ENCODE data around the gene UBE2E2. TPM values are rescaled to one million over a fixed set of nuclear protein-coding genes. Genes with fewer than 3 reads are reported as not detected.

Gene UBE2E2
- total RNA-seq, 1 donor from 2014 or later, result 24.2 TPM

DNA sequence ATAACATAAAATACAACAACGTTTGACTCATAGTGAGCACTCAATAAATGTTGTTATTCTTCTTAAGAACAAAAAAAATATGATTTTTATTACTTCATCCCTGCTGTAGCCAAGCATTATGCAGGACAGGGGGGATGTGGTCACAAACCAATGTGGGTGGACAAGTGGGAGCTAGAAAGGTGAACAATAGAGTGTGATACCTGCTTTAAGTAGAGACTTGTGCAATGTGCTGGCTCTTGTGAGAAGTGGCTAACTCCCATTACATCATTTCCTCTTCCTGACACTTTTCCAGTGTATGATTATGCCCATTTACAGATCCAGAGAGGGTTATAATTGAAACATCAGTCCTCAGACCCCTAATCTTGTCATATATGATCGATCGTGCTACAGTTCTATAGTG, 193.6 kb downstream of the UBE2E2 start:
- Mint-ChIP-seq H3K4me3 (no peak overlapping the region), H3K9me3 (no peaks in the 10 kb centered on the region), H3K27ac (ENCODE audit: unreplicated experiment) (no peak overlapping the region), H3K36me3 (ENCODE audit: low read depth) (no peaks in the 10 kb centered on the region), H3K4me1 (no peaks in the 10 kb centered on the region), H3K27me3 (ENCODE audit: low read depth) (no peaks in the 10 kb centered on the region)
- TF ChIP-seq, protein P1, sequence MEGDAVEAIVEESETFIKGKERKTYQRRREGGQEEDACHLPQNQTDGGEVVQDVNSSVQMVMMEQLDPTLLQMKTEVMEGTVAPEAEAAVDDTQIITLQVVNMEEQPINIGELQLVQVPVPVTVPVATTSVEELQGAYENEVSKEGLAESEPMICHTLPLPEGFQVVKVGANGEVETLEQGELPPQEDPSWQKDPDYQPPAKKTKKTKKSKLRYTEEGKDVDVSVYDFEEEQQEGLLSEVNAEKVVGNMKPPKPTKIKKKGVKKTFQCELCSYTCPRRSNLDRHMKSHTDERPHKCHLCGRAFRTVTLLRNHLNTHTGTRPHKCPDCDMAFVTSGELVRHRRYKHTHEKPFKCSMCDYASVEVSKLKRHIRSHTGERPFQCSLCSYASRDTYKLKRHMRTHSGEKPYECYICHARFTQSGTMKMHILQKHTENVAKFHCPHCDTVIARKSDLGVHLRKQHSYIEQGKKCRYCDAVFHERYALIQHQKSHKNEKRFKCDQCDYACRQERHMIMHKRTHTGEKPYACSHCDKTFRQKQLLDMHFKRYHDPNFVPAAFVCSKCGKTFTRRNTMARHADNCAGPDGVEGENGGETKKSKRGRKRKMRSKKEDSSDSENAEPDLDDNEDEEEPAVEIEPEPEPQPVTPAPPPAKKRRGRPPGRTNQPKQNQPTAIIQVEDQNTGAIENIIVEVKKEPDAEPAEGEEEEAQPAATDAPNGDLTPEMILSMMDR (conservative IDR thresholded peaks at IDR 0.05), result no peak
- DNase-seq (ENCODE audit: low read depth, low spot score), result no peak

DNA sequence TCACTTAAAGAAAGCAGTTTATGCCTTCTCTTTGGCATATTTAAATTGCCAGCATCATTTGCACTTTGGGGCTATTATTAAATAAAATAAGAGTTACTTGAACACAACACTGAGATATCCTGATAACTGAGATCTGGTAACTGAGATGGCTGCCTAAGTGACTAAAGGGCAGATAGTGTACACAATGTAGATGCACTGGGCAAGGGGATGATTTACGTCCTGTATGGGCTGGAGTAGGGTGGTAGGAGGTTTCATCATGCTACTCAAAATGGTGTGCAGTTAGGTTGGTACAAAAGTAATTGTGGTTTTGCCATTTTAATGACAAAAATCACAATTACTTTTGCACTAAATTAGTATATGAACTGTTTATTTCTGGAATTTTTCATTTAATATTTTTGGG, 196.1 kb downstream of the UBE2E2 start:
- DNase-seq (ENCODE audit: low read depth, low spot score), result no peak
- Mint-ChIP-seq H3K36me3 (ENCODE audit: low read depth) (no peaks in the 10 kb centered on the region), H3K9me3 (no peaks in the 10 kb centered on the region), H3K27me3 (ENCODE audit: low read depth) (no peaks in the 10 kb centered on the region), H3K4me3 (no peak overlapping the region), H3K4me1 (no peaks in the 10 kb centered on the region), H3K27ac (ENCODE audit: unreplicated experiment) (no peak overlapping the region)
- TF ChIP-seq, protein P1 (conservative IDR thresholded peaks at IDR 0.05), result no peak

DNA sequence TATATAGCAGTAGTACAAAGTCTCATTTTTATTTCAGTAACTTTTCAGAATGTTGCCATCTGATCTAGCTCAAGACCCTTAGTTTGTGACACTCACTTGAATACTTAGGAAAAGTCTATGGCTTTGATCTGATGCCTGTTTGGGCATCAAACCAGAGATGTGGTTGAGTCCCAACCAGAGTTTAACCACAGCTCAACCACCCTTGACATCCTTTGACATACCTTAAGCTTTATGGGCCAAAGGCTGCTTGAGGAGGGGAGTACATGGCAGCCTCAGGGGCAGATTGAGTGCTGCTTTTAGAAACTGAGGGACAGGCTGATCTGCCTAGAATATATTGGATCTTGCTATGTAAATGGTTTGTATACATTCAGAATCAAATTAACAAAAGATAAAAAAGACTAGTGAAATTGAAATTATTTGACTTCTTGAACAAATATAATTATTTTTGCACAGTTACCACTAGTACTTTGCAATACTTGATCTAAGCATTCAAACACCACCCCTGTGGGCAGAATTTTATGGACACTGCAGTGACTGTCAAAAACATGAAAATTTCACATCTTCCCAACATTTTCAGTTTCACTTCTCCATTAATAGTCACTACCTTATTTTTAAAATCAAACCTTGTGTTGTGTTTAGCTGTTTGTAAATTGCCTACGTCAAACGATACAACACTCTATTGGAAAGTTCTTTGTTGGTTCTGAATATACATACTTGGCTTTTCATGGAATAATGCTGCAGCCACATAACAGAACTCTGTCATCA, 199.8 kb downstream of the UBE2E2 start:
- H3K27ac Mint-ChIP-seq (ENCODE audit: unreplicated experiment), result no peak overlapping the region
- no peak overlapping the region for H3K4me3 Mint-ChIP-seq
- TF ChIP-seq, protein P1 (conservative IDR thresholded peaks at IDR 0.05), result no peak
- peaks cover 6% of the 10 kb centered on the region for H3K4me1 Mint-ChIP-seq
- H3K27me3 Mint-ChIP-seq (ENCODE audit: low read depth), result no peaks in the 10 kb centered on the region
- DNase-seq (ENCODE audit: low read depth, low spot score), result no peak
- H3K36me3 Mint-ChIP-seq (ENCODE audit: low read depth), result no peaks in the 10 kb centered on the region
- H3K9me3 Mint-ChIP-seq, result no peaks in the 10 kb centered on the region

DNA sequence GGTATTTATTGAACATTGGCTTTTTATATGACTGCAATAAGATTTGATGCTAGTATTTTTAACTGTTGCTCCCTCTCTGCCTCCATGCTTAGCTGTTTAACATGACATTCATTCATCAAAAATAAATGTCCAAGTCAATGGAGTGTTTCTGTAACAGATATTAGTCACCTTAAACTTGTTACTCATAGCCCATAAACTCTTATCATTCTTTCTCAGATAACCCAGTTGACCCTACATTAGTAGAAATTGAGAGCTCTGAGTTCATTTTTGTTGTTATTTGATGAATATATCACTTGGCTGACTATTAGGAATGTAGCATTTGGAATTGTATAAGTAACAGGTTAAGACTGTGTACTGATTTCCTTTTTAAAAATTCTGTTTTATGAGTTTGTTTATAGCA, 201.1 kb downstream of the UBE2E2 start:
- TF ChIP-seq, protein P1 (conservative IDR thresholded peaks at IDR 0.05), result no peak
- no peaks in the 10 kb centered on the region for H3K36me3 Mint-ChIP-seq (ENCODE audit: low read depth)
- no peak overlapping the region for H3K4me3 Mint-ChIP-seq
- peaks cover 6% of the 10 kb centered on the region for H3K4me1 Mint-ChIP-seq
- no peaks in the 10 kb centered on the region for H3K9me3 Mint-ChIP-seq
- DNase-seq (ENCODE audit: low read depth, low spot score), result no peak
- H3K27ac Mint-ChIP-seq (ENCODE audit: unreplicated experiment), result no peak overlapping the region
- H3K27me3 Mint-ChIP-seq (ENCODE audit: low read depth), result no peaks in the 10 kb centered on the region

DNA sequence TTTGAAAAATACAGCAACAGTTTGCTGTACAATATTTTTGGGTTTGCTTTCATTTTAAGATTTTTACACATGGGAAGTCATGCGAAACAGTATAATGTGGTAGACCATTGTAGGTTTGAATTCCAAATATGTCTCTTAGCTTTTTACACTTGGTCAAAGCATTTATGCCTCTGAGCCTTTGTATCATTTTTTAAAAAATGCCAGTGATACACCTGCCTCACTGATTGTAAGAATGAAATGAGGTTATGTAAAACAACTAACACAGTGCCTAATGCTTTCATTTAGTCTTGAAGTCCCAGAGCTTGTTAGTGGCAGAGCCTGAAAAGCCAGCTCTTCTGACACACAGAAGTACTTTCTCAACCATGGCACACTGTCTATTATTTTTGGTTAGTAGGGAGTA, 202.0 kb downstream of the UBE2E2 start:
- Mint-ChIP-seq H3K4me1 (peaks cover 6% of the 10 kb centered on the region), H3K27ac (ENCODE audit: unreplicated experiment) (no peak overlapping the region), H3K4me3 (no peak overlapping the region), H3K36me3 (ENCODE audit: low read depth) (no peaks in the 10 kb centered on the region), H3K27me3 (ENCODE audit: low read depth) (no peaks in the 10 kb centered on the region), H3K9me3 (no peaks in the 10 kb centered on the region)
- TF ChIP-seq, protein P1 (conservative IDR thresholded peaks at IDR 0.05), result no peak
- no peak for DNase-seq (ENCODE audit: low read depth, low spot score)

All from neural crest cell (in vitro differentiated cells).